Fibroblast of skin of back (primary cell): Measurements from ENCODE around the gene MEIS2.

ENCODE experiments used
- DNase-seq: peaks from one replicate; pipeline ENCODE4 v3.0.0-alpha.2; 2013

The MEIS2 gene

GRCh38 chr15:37097144-37097919, 3.0 kb downstream of the MEIS2 start:
- peak; percentile 32 for DNase-seq

GRCh38 chr15:37096558-37097143, 3.7 kb downstream of the MEIS2 start:
- no peak for DNase-seq

GRCh38 chr15:37095770-37096557, 4.4 kb downstream of the MEIS2 start:
- DNase-seq: no peak

GRCh38 chr15:37094915-37095711, 5.2 kb downstream of the MEIS2 start:
- DNase-seq: no peak

- DNase-seq: no peak
Measured at GRCh38 chr15:37094333-37094914, 5.9 kb downstream of the MEIS2 start.

- peak; percentile 56 for DNase-seq
Measured at GRCh38 chr15:37093480-37094332, 6.6 kb downstream of the MEIS2 start.

- DNase-seq: no peak
Measured at GRCh38 chr15:37090543-37091175, 9.7 kb downstream of the MEIS2 start.

GRCh38 chr15:37088436-37088835, 11.9 kb downstream of the MEIS2 start:
- DNase-seq: no peak

GRCh38 chr15:37087131-37087588, 13.2 kb downstream of the MEIS2 start:
- no peak for DNase-seq

- no peak for DNase-seq
Measured at GRCh38 chr15:37086521-37086920, 13.8 kb downstream of the MEIS2 start.

GRCh38 chr15:37086120-37086519, 14.2 kb downstream of the MEIS2 start:
- no peak for DNase-seq

- DNase-seq: no peak
Measured at GRCh38 chr15:37084602-37085001, 15.7 kb downstream of the MEIS2 start.

GRCh38 chr15:37083610-37084009, 16.7 kb downstream of the MEIS2 start:
- DNase-seq: no peak

- DNase-seq: no peak
Measured at GRCh38 chr15:37081983-37082382, 18.4 kb downstream of the MEIS2 start.

GRCh38 chr15:37080261-37080921, 20.0 kb downstream of the MEIS2 start:
- DNase-seq: no peak

- peak; percentile 44 for DNase-seq
Measured at GRCh38 chr15:37079726-37080125, 20.6 kb downstream of the MEIS2 start.

- no peak for DNase-seq
Measured at GRCh38 chr15:37078566-37078965, 21.8 kb downstream of the MEIS2 start.

GRCh38 chr15:37077623-37078351, 22.6 kb downstream of the MEIS2 start:
- no peak for DNase-seq

GRCh38 chr15:37076543-37076942, 23.8 kb downstream of the MEIS2 start:
- DNase-seq: peak; percentile 33
